ENCODE measurements around the gene KLK1.
"Not testable (repeated sequence)": the region's sequence is repeated elsewhere in the genome, so short reads cannot be mapped to it uniquely, and the experiment has no call there.

Gene KLK1

DNA sequence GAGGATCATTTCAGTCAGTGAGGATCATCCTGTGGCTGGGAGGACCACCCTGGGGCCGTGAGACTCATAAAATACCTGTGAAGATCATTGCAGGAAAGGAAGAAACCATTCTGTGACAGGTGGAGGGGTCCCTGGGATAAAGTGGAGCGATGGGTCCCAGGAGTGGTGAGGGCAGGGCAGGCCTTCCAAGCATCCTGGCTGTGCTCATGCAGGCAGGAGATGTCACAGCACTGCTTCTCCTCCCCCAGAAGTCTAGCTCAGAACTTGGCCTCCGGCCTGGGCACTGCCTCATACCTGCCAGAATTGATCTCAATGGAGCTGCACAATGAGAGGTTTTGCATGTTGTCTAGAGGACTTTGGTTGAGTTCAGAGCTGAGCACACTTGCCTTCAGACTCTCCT is 11.1 kb downstream of the KLK1 start:
- no peak for DNase-seq

DNA sequence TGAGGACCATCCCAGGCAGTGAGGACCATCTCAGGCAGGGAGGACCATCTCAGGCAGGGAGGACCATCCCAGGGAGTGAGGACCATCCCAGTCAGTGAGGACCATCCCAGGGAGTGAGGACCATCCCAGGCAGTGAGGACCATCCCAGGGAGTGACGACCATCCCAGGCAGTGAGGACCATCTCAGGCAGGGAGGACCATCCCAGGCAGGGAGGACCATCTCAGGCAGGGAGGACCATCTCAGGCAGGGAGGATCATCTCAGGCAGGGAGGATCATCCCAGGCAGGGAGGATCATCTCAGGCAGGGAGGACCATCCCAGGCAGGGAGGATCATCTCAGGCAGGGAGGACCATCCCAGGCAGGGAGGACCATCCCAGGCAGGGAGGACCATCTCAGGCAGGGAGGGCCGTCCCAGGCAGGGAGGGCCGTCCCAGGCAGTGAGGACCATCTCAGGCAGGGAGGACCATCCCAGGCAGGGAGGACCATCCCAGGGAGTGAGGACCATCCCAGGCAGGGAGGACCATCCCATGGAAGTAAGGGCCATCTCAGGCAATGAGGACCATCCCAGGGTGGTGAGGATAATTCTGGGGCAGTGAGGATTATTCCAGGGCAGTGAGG is 11.9 kb downstream of the KLK1 start:
- DNase-seq: not testable (repeated sequence)

DNA sequence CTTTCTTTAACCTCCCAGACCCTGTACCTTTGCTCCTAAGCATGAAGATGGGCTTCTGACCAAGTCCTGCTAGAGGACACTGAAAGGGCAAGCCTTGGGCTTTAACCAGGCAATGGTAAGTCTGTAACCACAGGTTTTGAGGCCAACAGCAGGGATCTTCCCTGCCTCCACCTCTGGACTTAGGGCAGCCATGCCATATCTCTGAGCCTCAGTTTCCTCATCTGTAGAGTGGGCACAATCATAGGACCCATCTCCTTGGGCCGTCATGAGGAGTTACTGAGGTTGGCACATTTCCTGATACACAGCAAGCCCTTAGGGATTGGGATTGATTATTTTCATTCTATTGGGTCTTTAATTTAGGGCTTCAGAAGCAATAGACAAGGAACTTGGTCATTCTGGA is 14.7 kb downstream of the KLK1 start:
- no peak for DNase-seq

DNA sequence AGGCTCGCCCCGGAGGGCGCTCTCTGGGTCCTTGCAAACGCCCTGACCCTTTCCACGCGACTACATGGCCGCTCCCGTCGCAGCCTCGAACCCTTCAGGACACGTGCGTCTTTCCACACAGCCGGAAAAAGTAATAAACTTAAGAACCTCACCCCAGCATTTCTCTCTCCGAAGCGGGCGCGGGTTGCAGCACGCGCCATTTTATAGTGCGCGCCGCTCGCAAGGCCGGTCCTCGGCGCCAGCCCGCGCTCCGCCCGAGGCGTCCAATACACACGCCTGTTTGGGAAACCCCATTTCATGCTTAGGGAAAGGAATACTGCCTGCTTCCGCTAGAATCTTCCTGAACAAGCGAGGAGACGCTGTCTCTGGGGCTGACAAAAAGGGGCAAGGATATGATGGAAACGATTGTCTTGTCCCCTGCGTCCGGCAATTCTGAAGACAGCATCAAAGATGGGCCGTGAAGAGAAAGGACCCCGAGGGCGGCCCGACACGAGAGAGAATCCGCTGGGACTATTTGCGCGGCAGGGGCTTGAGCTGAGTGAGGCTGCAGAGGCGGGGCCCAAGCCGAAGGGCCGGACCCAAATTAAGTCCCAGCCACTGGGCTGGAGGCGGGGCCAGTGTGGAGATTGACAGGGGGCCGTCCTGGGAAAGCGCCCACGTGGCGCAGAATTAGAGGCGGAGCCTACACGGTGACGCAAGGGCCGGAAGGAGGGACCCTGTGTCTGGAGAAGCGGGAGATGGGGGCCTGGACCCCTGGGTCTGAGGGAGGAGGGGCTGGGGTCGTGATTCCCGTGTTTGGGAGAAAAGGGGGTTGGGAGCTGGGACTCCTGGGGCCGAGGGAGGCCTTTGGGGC is 18.9 kb downstream of the KLK1 start:
- DNase-seq: peak; percentile 98

DNA sequence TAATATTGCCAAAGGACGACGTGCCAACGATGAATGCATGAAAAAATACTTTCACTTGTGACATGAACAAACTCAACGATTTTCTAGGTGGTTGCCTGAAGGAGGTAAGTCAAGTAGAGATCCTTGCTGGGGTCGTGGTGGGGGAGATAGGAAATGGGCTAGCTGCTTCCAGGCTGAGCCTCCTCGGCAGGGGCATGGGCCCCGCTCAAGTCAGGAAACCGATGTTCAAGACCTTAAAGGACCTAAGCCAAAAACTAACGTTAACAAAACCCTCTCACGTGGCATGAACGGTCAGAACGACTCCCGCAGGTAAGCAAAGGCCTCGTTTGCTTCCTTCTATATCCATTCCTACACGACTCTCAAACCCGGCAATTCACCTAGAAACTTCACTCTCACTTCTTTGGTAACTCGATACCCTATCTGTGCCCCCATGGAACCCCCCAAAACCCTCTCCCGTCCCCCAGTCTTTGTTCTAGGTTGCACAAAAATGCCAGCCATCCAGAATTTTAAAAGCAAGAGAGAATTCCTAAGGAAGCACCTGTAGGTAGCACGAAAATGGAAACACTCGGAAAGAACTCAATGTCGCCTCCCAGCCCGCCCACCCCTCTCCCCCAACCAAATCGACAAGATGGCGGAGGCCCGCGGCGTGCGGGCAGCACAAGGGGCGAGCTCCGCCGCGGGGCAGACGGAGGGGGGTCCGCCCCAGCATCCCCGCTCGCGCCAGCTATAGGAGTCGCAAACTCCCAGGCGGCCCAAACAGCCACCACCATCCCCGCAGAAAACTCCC is 19.8 kb downstream of the KLK1 start:
- DNase-seq: peak; percentile 44

DNA sequence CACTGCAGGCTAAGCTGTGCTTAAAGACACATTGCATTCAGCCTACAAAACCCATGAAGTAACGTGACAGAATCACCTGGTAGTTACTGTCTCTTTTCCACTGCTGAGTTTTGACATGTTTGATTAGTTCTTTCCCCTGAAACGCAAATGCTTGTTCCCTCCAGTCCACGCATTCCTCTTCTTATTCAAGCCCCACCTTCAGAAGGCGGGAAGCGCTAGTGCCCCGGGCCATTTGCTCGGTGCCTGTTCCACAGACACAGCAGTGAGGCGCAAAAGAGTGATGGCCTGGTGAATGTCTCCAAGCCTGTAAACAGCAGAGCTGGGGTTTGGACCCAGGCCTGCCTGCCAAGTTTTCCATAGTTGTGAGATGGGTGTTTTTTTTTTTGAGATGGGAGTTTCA is 22.5 kb downstream of the KLK1 start:
- no peak for DNase-seq

DNA sequence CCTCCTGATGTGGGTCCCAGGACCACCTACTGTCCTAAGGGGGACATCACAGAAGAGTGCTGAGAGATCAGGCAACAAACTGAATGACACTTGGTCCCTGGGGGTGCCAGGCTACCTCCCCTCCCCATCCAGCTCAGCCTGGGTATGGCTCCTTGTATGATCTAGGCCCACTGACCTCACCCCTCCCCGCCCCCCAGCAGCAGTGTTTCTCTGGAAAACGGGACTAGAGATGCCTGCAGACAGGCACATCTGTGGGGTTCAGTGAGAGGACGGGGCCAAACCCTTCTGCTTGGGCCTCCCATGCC is 24.1 kb downstream of the KLK1 start:
- DNase-seq: no peak

DNA sequence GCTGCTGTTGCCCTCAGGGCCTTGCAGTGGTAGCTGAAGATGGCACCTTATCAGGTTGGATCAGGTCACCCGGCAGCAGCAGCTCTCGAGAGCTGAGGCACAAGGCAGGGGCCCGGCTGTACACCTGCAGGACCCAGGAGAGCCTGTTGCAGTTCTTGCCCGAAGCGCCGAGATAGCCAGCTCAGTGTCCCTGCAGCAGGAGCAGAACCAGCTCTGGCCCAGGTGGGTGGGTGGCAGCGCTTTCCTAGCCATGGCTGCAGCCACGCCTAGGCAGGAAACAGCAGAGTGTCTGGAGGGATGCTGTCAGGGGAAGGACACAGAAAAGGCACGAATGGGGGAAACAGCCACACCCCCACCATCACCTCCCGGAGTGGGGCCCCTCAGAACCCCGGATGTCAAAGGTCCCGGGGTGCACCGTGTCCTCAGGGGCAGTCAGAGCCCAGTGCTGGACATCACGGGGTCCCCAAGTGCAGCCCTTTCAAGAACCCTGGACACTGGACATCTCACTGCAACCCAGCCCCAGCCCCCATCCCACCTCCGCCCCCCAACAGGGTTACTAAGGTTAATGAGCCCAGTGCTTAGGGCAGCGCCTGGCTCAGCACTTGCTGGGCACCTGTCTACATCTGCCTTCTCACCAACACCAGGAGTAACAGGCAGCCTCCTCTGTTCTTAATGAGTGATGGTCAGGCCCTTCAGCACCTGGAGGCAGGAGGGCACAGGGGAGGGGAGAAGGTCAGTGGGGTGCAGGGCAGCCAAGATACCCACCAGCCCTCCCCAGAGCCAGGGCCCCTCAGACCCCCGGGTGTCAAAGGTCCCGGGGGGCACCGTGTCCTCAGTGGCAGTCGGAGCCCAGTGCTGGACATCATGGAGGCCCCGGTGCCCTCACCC is 24.7 kb downstream of the KLK1 start:
- no peak for DNase-seq

DNA sequence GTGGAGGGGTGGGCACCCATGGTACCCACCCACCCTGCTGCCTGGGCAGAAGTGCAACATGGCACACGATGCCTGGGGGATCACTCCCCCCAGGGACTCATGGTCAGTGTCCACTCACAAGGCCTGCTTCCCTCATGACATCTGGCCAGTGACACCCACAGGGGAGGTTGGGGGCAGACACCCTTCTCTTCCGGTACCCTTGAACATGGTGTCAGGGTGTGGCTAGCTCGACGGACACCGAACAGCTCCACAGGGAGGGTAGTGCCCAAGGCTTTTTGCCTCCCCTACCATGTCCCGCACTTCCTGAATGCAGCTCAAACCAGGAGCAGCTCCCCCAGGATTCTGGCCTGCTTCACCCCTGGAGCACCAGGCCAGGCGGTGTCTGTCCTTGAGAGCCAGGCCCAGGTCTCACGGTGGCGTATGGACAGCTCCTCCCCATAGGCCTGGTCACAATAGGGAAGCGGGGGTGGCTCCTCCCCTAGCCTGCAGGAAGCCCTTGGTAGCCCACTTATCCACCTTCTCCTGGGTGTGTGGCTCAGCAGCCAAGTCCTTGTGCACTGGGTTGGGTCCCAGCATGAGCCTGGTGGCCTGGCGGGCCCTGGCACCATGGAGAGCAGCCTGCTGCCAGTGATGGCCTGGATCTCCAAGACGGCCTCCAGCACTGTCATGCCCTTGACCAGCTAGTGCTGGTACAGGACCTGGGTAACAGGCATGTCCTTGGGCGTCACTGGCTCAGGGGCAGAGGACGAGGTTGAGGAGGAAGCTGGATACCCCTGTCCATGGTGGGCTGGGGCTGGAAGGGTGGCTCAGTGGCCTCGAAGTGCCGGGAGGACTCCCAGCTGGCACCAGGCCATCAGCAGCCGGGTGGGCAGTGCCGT is 25.6 kb downstream of the KLK1 start:
- DNase-seq: no peak

DNA sequence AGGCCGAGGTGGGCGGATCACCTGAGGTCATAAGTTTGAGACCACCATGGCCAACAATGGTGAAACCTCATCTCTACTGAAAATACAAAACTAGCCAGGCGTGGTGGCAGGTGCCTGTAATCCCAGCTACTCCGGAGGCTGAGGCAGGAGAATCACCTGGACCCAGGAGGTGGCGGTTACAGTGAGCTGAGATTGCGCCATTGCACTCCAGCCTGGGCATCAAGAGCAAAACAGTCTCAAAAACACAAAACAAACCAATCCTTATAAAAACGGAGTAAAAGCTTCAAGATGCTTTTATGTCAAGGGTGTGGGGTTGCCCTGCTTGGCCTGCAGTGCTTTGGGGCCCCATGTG is 26.2 kb downstream of the KLK1 start:
- no peak for DNase-seq

DNA sequence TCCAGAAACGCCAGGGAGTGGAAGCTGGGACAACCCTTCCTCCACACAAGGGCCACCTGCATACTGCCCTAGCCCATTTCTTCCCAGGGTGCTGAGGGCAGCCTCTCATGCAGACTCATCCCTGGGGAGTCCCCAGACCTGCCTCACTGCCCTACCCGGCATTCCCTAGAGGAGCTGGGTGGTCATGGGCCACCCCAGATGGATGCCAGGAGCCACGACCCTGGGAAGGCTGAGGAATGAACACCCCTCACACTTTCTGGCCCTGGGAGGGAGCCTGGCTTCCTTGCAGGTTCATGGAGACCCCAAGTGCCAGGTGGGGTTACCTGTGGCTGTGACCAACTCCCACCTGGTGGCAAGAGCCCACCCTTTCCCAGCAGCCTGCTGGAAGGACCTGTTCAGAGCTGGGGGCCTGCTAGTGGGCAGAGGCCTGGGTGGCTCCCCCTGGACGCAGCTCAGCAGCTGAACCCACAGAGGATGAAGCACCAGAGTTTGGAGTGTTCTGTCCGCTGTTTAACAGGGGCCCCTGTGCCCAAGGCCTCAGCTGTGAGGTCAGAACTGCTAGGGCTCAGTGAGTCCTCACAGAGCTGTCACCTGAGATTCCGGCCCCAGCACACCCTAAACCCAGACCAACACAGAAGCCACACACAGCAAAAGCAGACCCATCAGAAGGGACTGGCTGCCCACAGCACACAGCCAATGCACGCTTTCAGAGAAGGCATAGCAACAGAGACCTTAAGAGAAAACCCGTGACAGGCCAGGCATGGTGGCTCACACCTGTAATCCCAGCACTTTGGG is 26.8 kb downstream of the KLK1 start:
- DNase-seq: no peak

DNA sequence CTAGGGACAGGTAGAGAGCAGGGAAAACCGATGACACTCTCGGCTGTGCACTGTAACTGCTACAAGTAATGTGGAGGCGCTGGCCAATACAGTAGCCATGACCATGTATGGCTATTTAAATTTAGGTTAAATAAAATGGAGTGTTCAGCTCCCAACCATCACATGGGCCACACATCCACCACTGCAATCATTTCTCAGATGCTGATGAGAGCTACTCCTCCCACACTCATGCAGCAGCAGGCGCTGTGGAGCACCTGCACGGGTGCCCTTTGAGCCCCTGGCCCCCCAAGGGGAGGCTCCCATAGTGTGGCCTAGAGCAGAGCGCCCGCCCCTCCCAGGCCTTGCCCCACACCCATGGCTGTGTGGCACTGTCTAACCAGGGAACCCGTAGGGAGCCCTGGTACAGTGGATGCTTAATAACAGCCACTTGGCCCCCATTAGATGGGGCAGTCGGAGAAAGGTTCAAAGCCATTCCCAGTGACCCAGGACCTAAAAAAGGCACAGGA is 27.4 kb downstream of the KLK1 start:
- no peak for DNase-seq

DNA sequence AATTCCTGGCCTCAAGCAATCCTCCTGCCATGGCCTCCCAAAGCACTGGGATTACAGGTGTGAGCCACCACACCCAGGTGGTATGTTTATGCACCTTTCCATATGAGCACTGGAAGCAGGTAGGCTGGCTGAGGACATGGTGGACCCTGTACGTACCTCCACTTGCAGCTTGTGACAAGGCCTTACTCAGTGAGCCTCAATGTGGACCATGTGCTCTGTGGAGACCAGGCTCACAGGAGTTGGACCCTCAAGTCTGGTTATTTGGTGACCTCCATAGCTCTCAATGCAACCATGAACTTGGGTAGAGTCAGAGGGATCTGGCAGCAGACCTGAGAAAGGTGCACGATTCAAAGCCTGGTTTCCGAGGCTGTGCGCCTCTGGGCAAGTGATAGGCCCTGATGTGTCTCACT is 27.9 kb downstream of the KLK1 start:
- DNase-seq: no peak

DNA sequence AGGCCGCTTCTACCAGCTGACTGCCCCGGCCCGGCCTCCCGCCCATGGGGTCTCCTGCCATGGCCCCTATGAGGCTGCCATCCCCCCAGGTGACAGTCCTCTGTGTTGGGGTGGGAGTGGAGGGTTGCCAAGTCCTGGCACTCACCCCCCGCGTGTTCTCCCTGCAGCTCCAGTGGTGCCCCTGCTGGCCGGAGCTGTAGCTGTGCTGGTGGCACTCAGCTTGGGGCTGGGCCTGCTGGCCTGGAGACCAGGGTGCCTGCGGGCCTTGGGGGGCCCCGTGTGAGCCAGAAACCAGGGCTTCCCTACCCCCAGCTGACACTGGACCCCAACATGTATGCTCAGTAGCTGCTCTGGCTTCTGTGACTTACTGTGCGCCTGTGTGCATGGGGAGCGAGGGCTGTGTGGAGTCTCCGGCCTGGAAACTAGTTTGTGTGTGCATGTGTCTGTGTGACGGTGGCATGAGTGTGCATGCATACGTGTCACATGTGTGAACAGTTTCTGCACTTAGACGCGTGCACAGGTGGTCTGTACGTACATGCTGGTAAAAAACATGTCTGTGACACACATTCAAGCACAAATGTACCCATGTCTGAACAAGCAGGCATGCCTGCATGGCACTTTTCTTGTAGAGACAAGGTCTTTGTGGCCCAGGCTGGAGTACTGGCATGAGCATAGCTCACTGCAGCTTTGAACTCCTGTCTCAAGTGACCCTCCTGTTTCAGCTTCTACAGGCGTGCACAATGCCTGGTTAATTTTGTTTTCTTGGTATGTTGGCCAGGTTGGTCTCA is 28.5 kb downstream of the KLK1 start:
- no peak for DNase-seq

DNA sequence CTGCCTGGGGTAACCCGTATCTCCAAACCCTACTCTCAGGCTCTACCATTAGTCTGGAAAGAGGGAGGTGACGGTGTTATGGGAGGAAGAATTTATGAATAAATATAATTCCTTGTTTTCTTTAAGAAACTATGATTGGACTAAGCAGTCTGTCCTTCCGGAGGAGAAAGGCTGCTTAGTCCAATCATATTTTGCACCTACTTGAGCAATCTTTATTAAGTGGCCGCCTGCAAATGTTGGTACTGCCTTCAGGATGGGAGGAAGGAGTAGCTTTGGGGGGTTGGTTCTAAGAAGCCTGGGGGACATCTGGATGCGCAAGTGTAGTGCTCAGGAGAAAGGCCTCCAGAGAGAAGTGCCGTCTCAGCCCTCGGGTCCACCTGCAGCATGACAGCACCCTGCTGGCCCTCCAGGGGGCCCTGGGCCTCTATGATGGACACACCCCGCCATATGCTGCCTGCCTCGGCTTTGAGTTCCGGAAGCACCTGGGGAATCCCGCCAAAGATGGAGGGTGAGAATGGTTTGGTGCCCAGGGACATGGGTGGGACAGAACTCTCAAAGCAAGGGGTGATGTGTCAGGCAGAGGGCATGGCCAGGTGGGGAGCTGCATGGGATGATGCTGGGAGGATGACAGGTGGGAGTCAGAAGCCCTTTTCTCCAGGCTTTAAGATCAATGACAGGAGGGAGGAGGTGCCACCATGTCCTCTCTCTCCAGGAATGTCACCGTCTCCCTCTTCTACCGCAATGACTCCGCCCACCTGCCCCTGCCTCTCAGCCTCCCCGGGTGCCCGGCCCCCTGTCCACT is 29.3 kb downstream of the KLK1 start:
- DNase-seq: no peak

DNA sequence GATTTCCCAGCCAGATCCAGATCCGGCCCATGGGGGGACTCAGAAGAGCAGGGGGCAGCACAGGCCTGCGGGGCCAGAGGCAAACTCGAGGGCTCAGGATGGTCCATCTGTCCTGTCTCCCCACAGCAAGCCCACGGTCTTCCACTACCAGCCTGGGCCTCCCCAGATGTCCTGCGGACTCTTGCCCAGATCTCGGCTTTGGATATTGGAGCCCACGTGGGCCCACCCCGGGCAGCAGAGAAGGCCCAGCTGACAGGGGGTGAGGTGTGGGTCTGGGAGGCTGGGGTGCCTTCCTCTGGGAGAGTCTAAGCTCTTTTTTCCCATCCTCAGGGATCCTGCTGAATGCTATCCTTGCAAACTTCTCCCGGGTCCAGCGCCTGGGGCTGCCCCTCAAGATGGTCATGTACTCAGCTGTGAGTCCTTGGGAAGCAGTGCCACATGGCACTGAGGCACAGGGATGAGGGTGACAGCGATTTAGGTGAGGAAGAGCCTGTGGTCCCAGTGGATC is 30.0 kb downstream of the KLK1 start:
- no peak for DNase-seq

DNA sequence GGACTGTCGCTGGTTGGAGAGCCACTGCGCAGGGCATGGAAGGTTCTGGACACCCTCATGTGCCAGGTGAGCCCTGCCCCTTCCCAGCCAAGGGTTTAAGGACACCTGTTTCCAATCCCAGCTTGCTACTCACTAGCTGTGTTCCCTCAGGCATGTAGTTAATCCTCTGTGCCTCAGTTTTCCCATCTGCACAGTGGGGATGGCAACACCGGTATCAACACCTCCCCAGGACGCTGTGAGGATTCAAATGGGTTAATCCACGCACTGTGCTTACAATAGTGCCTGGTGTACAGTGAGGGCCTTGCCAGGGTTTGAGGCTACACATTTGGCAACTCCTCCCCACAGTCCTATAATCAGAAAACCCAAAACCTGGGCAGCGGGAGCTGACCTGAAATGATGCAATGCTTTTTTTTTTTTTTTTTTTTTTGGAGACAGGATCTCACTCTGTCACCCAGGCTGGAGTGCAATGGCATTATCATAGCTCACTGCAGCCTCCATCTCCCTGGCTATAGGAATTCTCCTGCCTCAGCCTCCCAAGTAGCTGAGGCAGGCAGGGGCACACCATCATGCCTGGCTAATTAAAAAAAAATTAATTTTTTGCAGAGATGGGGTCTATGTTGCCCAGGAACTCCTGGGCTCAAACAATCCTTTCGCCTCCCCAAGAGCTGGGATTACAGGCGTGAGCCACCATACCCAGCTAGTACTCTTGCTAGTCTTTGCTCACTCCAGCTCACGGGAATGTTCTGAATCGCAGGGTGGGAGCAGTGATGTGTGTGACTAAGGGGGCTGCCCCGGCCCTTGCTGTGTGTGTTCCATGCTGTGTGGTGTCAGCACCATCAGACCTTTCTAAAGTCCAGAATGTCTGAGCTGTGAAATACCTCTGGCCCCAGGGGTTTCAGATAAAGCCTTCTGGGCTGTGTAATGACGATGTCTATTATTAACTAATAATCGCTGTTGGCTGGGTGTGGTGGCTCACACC is 31.0 kb downstream of the KLK1 start:
- DNase-seq: no peak

Measured in activated CD8-positive, alpha-beta memory T cell treated with anti-CD3 and anti-CD28 coated beads, Interleukin-2, amount 50 U/mL, for 4 hours (primary cell).